Rectal smooth muscle tissue (tissue), 1 donor: ENCODE measurements around the gene ZMAT5.

Source experiments
- H3K27ac ChIP-seq: one replicate; pipeline ENCODE4 v1.7.0; 2013; ENCODE audit warnings: low read depth, low read length, inconsistent platforms
- H3K27me3 ChIP-seq: one replicate; pipeline ENCODE4 v1.7.0; 2013; ENCODE audit warnings: low read length; ENCODE audit not compliant: control insufficient read depth, insufficient read depth
- H3K36me3 ChIP-seq: one replicate; pipeline ENCODE4 v1.7.0; 2013; ENCODE audit warnings: low read length; ENCODE audit not compliant: control insufficient read depth, insufficient read depth
- H3K4me1 ChIP-seq: one replicate; pipeline ENCODE4 v1.7.0; 2013; ENCODE audit warnings: low read length; ENCODE audit not compliant: control insufficient read depth, insufficient read depth
- H3K4me3 ChIP-seq: one replicate; pipeline ENCODE4 v1.7.0; 2013; ENCODE audit warnings: low read length
- H3K9ac ChIP-seq: one replicate; pipeline ENCODE4 v1.7.0; 2013; ENCODE audit warnings: low read length

Gene ZMAT5

GRCh38 chr22:29744902-29745301 is 21.9 kb downstream of the ZMAT5 start:
- H3K36me3 ChIP-seq, result peaks cover 21% of the 10 kb centered on the region
- H3K27me3 ChIP-seq, result no peaks in the 10 kb centered on the region
- no peak overlapping the region for H3K9ac ChIP-seq
- no peaks in the 10 kb centered on the region for H3K4me1 ChIP-seq
- no peak overlapping the region for H3K4me3 ChIP-seq
- H3K27ac ChIP-seq, result no peak overlapping the region

GRCh38 chr22:29742326-29742725 is 24.5 kb downstream of the ZMAT5 start:
- no peak overlapping the region for H3K4me3 ChIP-seq
- H3K27ac ChIP-seq, result no peak overlapping the region
- H3K9ac ChIP-seq, result no peak overlapping the region
- peaks cover 17% of the 10 kb centered on the region for H3K36me3 ChIP-seq
- no peaks in the 10 kb centered on the region for H3K27me3 ChIP-seq
- H3K4me1 ChIP-seq, result no peaks in the 10 kb centered on the region

GRCh38 chr22:29741926-29742325 is 24.9 kb downstream of the ZMAT5 start:
- peaks cover 13% of the 10 kb centered on the region for H3K36me3 ChIP-seq
- H3K4me3 ChIP-seq, result no peak overlapping the region
- H3K27me3 ChIP-seq, result no peaks in the 10 kb centered on the region
- H3K9ac ChIP-seq, result no peak overlapping the region
- no peak overlapping the region for H3K27ac ChIP-seq
- no peaks in the 10 kb centered on the region for H3K4me1 ChIP-seq

DNA sequence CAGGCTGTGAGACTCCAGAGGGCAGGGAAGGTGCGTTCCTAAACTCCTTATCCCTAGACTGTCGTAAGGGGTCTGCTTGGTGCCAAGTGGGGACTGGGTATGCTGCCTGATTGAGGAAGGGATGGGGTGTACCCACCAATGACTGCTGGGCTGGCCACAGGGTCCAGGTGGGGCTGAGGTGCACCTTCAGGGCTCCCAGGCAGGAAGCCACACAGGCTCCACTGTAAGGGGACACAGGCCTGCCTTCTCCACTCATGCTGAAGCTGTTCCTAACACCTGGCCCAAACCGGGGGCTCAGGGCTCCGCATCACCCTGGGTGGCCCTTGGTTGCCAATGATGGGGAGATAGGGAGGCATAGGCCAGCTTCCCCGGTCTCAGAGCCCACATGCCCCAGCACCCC is 26.6 kb downstream of the ZMAT5 start:
- Histone ChIP-seq H3K27me3 (no peaks in the 10 kb centered on the region), H3K36me3 (peaks cover 11% of the 10 kb centered on the region), H3K4me1 (no peaks in the 10 kb centered on the region), H3K9ac (no peak overlapping the region), H3K27ac (no peak overlapping the region), H3K4me3 (no peak overlapping the region)

- peaks cover 11% of the 10 kb centered on the region for H3K36me3 ChIP-seq
These were observed 27.4 kb downstream of the ZMAT5 start for GRCh38 chr22:29739346-29739875.

DNA sequence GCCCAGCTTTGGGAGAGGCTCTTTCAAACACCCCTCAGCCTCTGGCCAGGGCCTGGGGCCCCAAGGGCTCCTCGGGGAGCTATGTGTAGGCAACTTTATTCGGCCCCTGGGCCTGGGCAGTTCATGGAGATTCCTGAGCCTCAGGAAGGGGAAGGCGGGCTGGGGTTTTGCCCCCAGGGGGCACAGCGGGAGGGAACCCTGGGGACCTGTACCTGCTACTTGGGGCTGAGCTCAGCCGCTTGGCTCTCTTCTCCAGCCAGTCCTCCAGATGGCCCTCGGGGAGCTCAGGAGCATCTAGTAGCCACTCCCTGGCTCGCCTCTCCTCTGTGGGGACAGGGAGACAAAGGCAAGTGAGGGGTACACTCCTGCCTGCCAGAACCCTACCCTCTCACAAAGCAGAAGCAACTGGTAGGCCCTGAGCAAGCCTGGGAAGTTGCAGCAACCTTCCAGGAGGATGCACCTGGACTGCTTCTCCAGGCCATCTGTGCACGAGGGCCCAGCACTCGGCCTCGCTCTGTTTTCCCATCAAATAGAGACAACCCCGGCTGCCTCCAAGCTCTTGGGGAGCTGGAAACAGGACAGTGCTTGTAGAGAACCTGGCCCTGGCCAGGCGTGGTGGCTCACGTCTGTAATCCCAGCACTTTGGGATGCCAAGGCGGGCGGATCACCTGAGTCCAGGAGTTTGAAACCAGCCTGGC is 28.5 kb downstream of the ZMAT5 start:
- H3K27ac ChIP-seq, result no peak overlapping the region
- H3K27me3 ChIP-seq, result no peaks in the 10 kb centered on the region
- H3K4me1 ChIP-seq, result peaks cover 3% of the 10 kb centered on the region
- H3K36me3 ChIP-seq, result peaks cover 11% of the 10 kb centered on the region
- no peak overlapping the region for H3K9ac ChIP-seq
- no peak overlapping the region for H3K4me3 ChIP-seq

More at GRCh38 chr22:29739346-29739875, 27.4 kb downstream of the ZMAT5 start:
- Histone ChIP-seq H3K27ac (no peak overlapping the region), H3K4me3 (no peak overlapping the region), H3K9ac (no peak overlapping the region), H3K27me3 (no peaks in the 10 kb centered on the region), H3K4me1 (no peaks in the 10 kb centered on the region)

GRCh38 chr22:29737251-29738117 is 29.3 kb downstream of the ZMAT5 start:
- H3K27ac ChIP-seq, result no peak overlapping the region
- H3K36me3 ChIP-seq, result peaks cover 11% of the 10 kb centered on the region
- peaks cover 3% of the 10 kb centered on the region for H3K4me1 ChIP-seq

GRCh38 chr22:29735416-29735815 is 31.4 kb downstream of the ZMAT5 start:
- Histone ChIP-seq H3K4me3 (no peak overlapping the region), H3K36me3 (peaks cover 12% of the 10 kb centered on the region)

More at GRCh38 chr22:29737251-29738117, 29.3 kb downstream of the ZMAT5 start:
- Histone ChIP-seq H3K27me3 (no peaks in the 10 kb centered on the region), H3K9ac (no peak overlapping the region), H3K4me3 (no peak overlapping the region)

GRCh38 chr22:29734838-29735237 is 32.0 kb downstream of the ZMAT5 start:
- Histone ChIP-seq H3K36me3 (peaks cover 8% of the 10 kb centered on the region), H3K27ac (no peak overlapping the region), H3K9ac (no peak overlapping the region), H3K4me1 (peaks cover 3% of the 10 kb centered on the region), H3K27me3 (no peaks in the 10 kb centered on the region), H3K4me3 (no peak overlapping the region)

More at GRCh38 chr22:29735416-29735815, 31.4 kb downstream of the ZMAT5 start:
- Histone ChIP-seq H3K4me1 (peaks cover 3% of the 10 kb centered on the region), H3K27ac (no peak overlapping the region), H3K27me3 (no peaks in the 10 kb centered on the region), H3K9ac (no peak overlapping the region)

GRCh38 chr22:29734406-29734805 is 32.4 kb downstream of the ZMAT5 start:
- H3K4me1 ChIP-seq, result peaks cover 3% of the 10 kb centered on the region
- H3K27ac ChIP-seq, result no peak overlapping the region
- H3K27me3 ChIP-seq, result no peaks in the 10 kb centered on the region
- peaks cover 8% of the 10 kb centered on the region for H3K36me3 ChIP-seq
- H3K4me3 ChIP-seq, result no peak overlapping the region
- H3K9ac ChIP-seq, result no peak overlapping the region

GRCh38 chr22:29733362-29734201 is 33.2 kb downstream of the ZMAT5 start:
- Histone ChIP-seq H3K9ac (no peak overlapping the region), H3K27me3 (no peaks in the 10 kb centered on the region), H3K36me3 (peaks cover 6% of the 10 kb centered on the region), H3K4me1 (peaks cover 3% of the 10 kb centered on the region), H3K27ac (no peak overlapping the region), H3K4me3 (no peak overlapping the region)

GRCh38 chr22:29732883-29733282 is 33.9 kb downstream of the ZMAT5 start:
- no peak overlapping the region for H3K9ac ChIP-seq
- peaks cover 6% of the 10 kb centered on the region for H3K36me3 ChIP-seq
- H3K27ac ChIP-seq, result no peak overlapping the region
- H3K4me1 ChIP-seq, result peaks cover 3% of the 10 kb centered on the region
- no peak overlapping the region for H3K4me3 ChIP-seq
- no peaks in the 10 kb centered on the region for H3K27me3 ChIP-seq
